ENCODE measurements around the gene MRPL27.

GRCh38 chr17:50397919-50398285 lies 24.9 kb upstream of the MRPL27 start:
- TF ChIP-seq CTCF (IDR thresholded peaks at IDR 0.05), result no peak
- TF ChIP-seq POLR2A (IDR thresholded peaks at IDR 0.05), result no peak
